ENCODE results near the gene ESYT2.

- TF ChIP-seq HOXC10 (CRISPR knock-in tag; IDR thresholded peaks at IDR 0.05): no peak
- no peak for TF ChIP-seq ZNF23 (tag by site-specific recombination; IDR thresholded peaks at IDR 0.05; ENCODE audit: borderline replicate concordance)
- TF ChIP-seq, protein P1, sequence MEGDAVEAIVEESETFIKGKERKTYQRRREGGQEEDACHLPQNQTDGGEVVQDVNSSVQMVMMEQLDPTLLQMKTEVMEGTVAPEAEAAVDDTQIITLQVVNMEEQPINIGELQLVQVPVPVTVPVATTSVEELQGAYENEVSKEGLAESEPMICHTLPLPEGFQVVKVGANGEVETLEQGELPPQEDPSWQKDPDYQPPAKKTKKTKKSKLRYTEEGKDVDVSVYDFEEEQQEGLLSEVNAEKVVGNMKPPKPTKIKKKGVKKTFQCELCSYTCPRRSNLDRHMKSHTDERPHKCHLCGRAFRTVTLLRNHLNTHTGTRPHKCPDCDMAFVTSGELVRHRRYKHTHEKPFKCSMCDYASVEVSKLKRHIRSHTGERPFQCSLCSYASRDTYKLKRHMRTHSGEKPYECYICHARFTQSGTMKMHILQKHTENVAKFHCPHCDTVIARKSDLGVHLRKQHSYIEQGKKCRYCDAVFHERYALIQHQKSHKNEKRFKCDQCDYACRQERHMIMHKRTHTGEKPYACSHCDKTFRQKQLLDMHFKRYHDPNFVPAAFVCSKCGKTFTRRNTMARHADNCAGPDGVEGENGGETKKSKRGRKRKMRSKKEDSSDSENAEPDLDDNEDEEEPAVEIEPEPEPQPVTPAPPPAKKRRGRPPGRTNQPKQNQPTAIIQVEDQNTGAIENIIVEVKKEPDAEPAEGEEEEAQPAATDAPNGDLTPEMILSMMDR (tag by site-specific recombination; IDR thresholded peaks at IDR 0.05): no peak
These were observed 9.6 kb downstream of the ESYT2 start for GRCh38 chr7:158819571-158820203.
